IPS DF 4.7 (cell line): Measurements from ENCODE around the gene VAV2.
"Not testable (repeated sequence)": the region's sequence is repeated elsewhere in the genome, so short reads cannot be mapped to it uniquely, and the experiment has no call there.

Experiments used
- DNase-seq: peaks from one replicate; pipeline ENCODE4 v3.0.0-alpha.2; 2013; ENCODE audit warnings: low spot score; ENCODE audit errors: extremely low read depth

Gene VAV2

DNA sequence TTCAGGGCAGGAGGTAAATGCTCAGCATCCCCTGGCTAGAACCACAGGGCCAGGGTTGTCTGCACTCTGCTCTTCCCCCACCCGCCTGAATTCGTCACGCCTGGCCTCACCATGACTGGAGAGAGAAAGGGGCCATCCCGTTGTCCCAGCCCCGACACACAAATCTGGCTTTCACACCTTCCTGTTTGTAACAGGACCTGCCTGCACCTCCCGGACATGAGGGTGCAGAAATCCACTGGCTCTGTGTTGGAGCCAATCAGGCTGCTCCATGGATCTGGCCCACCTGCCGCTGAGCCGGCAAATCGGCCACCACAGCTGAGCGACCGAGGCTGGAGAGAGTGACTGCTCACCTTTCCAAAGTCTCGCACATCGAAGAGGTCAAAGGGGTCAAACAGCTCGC lies 53.4 kb downstream of the VAV2 start:
- no peak for DNase-seq

DNA sequence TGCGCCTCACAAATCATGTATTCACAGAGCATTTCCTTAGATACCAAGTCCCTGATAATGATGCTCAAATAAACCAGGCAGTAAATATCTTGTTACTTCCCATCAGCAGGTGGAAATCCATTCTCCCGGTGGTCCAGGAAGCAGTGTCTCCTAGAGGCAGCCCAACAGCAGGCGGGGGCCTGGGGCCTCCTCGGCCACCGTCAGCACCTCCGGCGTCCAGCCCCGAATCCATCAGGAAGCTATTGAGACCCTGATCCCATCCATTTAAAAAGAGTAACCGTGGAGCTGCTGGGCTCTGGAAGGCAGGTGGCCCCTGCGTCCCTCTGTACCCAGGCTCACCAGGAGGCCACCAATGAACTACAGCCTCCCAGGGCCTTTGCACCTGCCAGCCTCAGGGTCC lies 54.0 kb downstream of the VAV2 start:
- DNase-seq = no peak

DNA sequence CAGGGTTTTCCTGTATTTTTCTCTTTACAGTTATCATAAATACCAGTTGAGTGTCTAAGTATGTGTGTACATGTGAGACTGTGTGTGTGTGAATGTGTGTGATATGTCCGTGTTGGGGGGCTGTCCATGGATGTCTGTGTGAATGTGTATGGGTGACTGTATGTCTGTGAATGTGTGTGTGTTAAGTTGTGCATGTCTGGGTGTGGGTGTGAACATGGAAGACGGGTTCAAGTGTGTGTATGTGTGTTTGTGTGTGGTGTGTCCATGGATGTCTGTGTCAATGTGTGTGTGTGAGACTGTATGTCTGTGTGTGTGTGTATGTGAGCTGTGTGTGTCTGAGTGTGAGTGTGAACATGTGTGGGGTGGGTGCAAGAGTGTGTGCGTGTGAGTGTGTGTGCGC lies 55.0 kb downstream of the VAV2 start:
- DNase-seq = no peak

DNA sequence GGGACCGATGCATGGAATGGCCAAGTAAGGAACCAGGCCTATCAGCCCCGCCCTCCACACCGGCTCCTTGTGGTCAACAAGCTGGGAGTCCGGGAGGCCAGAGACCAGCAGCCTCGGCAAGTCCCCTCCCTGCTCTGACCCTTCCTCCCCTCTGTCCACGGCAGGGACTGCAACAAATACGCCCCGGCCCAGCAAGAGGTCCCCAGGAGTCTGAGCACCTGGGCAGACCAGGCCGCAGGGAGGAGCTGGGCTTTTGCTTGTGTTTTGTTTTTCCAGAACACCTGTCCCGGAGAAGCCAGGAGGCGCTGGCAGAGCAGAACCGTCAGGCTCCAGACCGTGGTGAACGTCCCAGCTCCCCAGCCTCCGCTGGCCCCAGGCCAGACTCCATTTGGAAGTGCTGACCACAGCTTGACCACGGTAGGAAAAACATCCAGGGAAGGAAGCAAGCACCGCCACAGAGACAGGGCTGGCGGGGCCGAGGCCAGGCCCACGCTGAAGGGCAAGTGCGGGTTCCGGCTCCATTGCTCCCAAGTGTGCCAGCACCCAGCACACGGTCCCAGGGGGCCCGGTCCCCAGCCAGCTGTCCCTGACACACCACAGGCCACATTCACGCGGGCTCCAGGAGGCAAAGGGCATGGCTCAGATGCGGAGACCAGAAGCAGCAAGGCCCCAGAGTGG lies 56.7 kb downstream of the VAV2 start:
- DNase-seq = no peak

DNA sequence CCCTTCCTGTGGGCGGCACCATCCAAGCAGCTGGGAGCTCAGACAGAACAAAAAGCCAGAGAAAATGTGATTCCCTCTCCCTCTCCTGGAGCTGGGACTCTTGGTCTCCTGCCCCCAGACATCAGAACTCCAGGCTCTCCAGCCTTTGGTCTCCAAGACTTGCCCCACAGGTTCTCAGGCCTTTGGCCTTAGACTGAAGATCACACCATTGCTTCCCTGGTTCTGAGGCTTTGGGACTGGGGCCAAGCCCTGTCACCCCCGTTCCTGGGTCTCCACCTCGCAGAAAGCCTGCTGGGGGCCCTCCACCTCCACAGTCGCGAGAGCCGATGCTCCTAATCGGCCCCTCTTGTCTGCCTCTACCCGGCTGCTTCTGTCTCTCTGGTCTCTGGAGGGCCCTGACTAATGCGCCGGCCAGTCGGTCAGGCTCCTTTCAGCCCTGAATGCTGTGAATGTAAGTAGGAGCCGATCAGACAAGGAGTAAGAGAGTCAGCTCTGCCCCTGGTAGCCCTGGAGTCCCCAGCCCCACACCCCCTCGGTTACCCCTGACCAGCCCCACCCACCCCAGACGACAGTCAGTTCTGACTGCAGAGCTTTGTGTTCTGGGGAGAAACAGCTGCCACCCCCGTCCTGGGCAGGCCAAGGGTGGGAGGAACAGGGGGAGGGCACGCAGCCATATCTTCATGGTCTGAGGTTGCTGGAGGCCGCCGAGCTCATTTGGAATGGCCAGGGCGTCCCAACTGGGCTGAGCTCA lies 57.5 kb downstream of the VAV2 start:
- DNase-seq = no peak

DNA sequence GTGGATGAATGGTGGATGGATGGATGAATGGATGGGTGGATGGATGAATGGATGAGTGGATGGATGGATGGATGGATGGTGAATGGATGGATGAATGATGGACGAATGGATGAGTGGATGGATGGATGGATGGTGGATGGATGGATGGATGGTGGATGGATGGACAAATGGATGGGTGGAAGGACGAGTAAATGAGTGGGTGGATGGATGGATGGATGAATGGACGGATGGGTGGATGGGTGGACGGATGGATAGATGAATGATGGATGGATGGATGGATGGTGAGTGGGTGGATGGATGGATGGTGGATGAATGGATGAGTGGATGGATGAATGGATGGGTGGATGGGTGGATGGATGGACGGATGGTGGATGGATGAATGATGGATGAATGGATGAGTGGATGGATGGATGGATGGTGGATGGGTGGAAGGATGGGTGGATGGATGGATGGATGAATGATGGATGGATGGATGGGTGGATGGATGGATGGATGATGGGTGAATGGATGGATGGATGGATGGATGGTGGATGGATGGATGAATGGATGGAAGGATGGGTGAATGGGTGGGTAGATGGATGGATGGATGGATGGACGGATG lies 58.6 kb downstream of the VAV2 start:
- DNase-seq = no peak

DNA sequence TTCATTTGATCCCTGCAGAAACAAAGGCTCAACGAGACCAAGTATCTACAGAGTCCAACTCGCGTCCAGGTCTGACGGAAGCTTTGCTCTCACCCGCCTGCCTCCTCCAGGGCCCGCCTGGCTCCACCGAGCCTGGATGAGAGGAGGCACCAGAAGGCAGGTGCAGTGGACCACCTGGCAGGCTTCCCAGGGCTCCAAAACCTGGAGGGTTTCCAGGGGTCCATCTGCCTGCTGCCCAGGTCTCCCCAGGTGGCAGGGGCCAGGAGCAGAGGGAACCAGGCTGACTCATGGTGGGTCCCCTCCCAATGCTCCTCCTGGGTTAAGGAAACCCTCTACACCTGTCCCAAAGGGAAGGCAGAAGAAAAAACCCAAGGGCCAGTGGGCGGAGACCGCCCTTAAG lies 59.5 kb downstream of the VAV2 start:
- DNase-seq = no peak

DNA sequence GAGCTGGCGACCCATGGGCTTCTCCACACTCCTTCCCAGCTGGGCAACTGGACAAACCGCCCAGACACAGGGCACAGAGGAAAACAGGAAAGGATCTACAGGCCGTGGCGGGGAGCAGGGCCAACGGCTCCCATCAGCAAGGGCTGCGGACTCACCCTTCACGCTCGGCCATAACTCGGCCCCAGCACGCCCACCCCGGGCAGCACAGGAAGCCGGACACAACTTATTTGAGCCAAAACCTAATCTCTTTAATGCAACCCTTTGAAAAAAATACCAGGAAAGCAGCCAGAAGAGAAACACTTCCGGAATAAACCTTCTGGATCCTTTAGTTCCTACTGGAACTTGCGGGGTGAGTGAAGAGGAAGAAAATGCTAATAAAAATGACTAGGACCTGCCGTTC lies 59.9 kb downstream of the VAV2 start:
- no peak for DNase-seq

DNA sequence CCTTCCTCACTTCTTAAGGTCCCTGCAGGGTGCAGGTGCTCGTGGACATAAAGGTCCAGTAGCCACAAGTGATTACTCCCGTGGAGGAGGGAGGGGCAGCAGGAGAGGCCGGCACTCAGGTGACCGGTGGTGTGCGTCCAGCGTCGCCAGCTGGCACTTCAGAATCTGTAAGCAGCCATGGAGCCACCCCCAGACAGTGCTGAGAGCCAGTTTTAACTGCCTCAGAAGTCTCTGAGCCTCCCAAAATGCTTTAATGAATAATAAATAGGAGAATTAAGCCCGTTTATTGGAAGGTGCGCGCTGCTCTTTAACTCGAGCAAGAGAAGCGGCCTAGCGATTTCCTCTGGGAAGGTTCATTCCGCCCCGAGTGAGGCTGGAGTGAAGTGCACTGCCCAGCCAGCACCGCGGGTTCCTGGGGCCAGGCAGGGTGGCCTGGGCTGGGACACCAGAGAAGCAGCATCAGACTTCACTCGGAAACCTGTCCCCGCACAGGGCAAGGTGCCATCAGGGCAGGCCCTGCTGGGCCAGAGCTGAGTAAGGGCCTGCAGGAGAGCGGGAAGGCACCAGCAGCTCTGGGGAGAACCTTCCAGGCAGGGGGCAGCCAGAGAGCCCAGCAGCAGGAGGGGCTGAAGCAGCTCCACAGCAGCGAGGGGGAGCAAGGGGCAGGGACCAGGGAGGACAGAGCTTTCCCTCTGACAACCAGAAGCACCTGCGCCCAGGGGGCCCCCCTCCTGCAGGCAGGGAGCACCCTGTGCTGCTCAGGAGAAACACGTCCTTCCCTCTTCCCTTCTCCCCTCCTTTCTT lies 61.2 kb downstream of the VAV2 start:
- DNase-seq = no peak

DNA sequence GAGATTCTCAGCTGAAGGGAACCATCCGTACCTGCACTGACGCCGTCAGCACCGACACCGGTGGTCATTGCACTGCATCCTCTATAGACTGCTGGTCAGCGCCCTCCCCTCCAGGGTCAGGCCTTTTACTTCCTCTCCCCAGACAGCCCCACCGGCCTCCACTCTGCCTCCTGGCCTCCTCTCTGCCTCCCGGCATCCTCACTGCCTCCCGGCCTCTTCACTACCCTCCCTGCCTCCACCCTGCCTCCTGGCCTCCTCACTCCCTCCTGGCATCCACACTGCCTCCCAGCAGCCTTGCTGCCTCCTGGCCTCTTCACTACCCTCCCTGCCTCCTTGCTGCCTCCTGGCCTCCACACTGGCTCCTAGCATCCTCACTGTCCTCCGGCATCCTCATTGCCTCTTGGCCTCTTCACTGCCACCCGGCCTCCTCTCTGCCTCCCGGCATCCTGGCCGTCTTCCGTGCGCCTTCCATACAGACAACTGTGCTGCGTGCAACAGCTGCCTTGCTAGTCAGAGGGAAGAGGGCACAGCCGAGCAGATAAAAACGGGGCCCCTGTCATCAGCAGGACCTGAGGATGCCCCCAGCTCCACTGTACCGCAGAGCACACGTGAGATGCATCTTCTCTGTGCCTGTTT lies 62.0 kb downstream of the VAV2 start:
- DNase-seq = no peak

DNA sequence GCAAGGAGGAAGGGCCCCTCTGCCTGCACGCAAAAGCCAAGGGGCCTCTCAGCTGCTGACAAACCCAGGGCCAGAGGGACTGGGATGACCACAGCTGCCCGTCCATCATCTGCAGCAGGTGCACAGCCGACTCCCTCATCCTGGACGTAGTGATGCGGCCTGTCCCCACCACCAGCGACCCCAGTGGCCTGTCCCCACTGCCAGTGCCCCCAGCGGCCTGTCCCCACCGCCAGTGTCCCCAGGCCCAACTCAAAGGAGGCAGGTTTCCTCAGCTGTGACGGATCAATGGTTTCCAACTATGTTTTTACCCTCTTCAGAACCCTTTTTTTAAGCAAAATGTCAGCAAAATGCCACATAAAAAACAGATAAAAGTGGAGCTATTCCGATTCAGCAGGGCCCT lies 62.5 kb downstream of the VAV2 start:
- no peak for DNase-seq

DNA sequence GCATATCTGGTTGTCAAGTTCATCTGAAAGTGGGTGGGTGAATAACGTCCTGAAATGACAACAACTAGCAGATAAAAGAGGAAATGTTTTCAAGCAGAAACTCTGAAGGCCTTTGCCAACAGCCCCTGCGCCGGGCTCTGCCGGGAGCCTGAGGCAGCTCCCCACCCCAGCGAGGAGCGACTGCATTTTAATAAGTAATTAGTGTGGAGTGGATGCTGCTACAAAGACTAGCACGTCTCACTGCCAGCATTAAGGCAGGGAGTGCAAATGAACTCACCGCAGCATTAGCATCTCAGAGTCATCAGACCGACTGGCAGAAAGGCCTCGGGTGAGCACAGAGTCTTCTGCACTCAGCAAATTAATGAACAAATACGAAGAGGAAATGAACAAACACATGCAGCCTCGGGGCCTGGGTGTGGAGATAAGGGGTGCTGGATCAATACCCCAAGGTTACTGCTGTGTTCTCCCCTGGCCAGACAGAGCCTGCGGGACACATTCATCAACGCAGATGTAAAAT lies 63.8 kb downstream of the VAV2 start:
- no peak for DNase-seq

DNA sequence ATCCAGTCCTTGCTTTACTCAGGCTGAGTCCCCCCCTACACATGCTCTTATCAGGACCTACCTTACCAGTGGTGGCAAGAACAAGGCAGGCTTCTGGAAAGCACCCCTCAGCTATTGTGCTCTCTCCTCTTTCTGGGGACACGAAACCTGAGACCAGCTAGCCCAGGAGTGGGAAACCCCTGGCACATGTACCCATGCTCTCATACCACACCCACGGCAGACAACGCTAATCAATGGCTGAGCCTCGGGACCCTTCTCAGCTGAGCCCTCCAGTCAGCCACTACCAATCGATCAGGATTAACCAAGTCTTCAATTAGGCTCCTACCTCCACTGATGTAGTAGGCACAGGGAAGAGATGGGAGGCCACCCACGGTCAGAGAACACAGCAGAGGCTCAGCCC lies 65.1 kb downstream of the VAV2 start:
- no peak for DNase-seq

DNA sequence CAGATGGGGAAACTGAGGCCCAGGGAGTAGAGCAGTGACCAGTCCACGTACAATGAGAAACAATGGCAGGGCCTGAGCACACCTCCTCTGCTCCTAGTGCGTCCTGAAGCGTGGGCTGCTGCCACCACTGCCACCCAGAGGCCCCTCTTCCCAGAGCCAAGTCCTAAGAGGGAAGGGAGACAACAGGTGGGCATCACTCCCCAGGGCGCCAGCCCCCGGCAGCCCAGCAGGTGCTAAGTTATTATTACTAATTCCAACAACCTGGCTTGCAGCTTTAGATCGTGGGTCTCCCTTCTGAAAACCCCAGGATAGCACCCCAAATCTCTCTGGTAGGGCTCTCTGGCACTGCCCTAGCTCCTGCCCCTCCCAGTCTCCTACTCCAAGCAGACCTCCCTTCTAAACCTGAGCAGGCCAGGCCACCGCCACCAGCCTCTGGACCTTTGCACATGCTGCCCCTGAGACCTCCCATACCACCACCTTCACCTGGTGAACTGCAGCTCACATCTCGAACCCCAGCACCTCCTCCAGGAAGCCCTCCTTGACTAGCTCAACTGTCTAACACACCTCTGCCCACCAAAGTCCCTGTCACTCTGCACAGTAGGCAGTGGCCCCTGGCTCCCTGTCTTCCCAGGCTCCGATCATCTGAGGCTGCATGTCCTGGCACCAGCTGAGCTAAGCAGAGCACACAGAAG lies 65.8 kb downstream of the VAV2 start:
- DNase-seq = no peak

DNA sequence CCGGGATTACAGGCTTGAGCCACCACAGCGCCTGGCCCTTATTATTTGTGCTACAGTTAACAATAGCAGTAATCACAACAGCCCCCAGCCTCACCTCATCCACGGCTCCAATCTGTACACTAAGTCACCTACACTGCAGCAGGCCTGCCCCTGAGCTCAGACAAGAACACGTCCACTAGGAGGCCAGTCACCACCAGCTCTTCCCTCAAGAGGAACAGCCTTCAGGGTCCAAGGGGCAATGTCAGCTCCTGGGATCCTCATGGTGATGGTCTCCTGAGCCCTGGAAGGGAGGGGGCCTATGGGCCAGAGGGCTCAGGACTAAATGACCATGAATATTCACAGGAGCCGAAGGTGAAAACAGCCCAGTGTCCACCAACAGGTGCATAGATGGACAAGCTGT lies 67.7 kb downstream of the VAV2 start:
- no peak for DNase-seq

DNA sequence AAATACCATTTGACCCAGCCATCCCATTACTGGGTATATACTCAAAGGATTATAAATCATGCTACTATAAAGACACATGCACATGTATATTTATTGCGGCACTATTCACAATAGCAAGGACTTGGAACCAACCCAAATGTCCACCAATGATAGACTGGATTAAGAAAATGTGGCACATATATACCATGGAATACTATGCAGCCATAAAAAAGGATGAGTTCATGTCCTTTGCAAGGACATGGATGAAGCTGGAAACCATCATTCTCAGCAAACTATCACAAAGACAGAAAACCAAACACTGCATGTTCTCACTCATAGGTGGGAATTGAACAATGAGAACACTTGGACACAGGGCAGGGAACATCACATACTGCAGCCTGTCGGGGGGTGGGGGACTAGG lies 68.5 kb downstream of the VAV2 start:
- DNase-seq = not testable (repeated sequence)

DNA sequence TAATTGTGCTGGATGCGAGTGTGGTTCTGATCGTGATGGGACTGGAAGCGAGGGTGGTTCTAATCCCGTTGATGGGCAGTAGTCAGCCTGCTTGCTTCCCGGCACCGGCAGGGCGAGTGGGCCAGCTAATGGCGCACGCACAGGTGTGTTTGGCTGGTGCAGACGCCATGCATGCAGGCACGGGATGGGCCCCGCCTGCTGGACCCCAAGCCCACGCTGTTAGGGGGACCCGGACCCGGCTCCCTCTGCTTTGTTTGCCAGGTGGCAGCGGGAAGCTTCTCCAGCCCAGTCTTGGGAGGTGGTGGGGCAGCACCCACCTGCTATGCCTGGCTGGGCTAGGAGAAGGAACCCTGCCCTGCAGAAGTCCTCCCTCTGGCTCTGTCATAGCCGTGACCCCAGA lies 70.3 kb downstream of the VAV2 start:
- DNase-seq = no peak

DNA sequence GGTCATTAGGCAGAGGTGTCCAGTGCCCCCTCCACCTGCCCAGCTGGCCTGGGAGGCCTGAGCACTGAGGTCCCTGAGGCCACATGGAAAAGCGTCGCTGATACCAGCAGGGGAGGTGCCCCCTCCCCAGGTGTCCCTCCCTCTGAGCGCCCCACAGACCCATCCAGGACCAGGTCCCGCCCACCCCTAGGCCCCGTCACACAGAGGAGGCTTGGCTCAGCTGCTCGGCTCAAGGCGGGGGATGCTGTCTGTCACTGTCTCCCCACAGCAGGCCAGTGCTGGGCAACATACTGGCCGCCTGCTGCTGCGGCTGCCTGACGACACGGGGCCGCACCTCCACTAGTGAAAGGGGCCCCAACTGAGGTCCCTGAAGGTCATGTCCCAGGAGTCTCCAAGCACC lies 71.7 kb downstream of the VAV2 start:
- DNase-seq = no peak

DNA sequence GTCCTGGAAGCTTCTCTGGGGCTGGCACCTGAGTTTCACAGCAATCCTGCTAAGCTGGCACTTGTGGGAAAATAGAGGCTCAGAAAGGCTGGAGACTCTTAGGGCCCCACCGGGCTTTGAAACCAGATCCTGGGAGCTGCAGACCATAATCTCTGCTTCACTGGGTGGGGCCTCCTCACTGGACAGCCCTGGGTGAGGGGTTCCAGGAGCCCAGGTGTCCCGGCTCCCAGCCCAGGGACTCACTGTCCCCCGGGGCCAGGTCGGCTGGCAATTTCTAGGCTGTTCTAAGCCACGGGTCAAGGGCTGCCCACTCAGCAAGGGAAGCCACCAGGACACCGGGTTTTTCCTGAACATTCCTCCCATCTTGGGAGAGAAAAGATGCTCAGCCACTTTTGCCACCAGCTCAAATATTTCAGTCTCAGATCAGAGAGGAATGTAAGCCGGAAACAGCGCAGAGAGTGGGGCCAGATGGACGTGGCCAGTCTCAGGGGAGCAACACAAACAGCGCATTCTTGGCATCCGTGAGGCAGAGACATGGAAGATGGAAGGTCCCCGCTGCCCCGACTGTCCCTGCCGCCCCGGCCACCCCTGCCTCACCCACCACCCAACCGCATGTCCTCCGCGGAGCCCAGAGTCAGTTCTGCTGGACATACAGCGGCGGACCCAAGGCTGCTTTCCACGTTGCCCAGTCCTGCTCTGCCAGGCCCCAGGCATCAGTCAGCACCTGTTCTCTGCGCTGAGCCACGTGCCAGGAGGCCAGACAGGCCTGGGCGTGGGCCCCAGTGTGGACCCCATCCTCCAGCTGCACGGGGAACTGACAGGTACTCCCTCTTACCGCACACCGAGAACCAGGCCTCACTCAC lies 72.6 kb downstream of the VAV2 start:
- no peak for DNase-seq
